HG02840 (cell line): ENCODE results near the gene LSP1.

ENCODE experiments used
- ATAC-seq: cut with Tn5 transposase; IDR thresholded peaks from one replicate; pipeline ENCODE4 v1.9.1; 2021; ENCODE audit warnings: mild to moderate bottlenecking, moderate library complexity, moderate number of reproducible peaks; ENCODE audit not compliant: unreplicated experiment, low FRiP score

LSP1 gene

GRCh38 chr11:1824221-1825038, 28.5 kb upstream of the LSP1 start:
- ATAC-seq = no peak

DNA sequence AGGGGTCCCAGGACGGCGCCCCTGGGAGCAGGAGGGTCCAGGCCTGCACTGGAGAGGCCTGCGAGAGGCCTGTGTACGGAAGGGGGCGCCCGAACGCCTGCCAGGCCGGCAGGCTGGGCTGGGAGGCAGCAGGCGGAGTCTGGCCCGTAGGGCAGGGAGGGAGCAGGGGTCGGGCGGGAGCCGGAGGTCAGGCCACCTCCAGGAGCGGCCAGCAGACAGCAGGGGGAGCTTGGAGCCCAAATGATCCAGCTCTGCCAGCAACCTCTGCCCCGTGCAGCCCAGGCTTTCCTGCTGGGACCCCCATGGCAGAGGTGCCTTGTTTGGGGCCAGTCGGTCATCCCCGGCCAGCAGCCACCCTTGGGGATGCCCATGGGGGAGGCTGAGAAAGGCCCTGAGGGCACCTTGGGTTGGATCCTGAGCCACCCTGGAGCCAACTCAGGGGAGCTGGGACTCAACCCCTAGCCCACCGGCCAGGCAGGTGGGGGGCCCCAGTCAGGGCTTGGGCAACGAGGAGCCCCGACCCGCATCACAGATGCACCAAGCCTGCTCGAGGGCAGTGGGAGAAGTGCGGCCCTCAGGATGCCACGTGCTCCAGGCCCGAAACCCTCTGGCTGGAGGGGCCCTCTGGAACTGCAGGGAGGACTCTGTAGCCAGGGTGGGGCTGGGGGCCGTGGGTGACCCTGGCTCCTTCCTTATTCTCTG, 27.7 kb upstream of the LSP1 start:
- no peak for ATAC-seq

DNA sequence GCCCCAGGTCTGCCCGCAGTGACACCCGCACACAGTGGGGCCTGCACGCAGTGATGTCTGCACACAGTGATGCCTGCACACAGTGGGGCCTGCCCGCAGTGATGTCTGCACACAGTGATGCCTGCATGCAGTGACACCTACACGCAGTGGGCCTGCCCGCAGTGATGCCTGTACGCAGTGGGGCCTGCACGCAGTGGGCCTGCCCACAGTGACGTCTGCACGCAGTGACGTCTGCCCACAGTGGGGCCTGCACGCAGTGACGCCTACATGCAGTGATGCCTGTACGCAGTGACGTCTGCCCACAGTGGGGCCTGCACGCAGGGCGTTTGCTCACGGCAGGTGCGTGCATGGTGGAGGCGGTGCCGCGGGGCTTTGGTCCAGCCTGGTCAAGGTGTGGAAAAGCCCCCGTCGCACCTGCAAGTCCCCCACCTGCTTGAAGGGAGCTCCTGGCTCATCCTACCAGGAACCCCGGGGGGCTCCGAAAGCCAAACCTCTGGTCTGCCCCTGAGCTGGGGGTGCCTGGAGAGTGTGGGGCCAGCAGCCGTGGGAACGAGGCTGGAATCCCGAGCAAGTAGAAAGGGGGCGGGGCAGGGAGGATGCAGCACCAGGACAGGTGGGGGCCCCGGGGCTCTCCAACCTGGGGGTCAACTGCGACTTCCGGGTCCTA, 27.0 kb upstream of the LSP1 start:
- ATAC-seq = no peak

DNA sequence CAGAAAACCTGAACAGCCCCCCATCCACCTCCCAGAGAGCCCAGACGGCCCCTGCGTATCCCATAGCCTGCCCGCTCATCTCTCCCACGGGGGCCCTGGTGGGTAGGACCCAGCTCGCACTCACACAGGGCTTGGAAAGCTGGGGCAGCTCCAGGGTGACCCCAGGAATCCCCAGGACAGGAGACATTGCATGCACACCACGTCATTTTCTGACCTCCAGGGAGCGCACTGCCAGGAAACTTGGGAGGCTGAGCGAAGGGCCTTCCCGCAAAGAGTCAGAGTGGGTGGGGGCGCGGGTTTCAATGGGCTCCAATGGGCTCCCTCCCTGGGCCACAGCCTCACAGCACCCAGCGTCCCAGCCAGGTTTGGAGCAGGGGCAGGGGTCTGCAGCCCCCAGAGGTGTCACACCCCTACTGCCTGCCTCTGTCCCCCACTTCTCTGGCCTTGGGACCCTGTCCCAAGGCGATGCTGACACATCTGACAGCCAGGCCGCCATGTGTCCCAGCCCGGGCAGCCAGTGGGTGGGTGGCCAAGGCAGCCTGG, 26.3 kb upstream of the LSP1 start:
- ATAC-seq = no peak

- no peak for ATAC-seq
Measured at GRCh38 chr11:1827095-1827813, 25.6 kb upstream of the LSP1 start.

DNA sequence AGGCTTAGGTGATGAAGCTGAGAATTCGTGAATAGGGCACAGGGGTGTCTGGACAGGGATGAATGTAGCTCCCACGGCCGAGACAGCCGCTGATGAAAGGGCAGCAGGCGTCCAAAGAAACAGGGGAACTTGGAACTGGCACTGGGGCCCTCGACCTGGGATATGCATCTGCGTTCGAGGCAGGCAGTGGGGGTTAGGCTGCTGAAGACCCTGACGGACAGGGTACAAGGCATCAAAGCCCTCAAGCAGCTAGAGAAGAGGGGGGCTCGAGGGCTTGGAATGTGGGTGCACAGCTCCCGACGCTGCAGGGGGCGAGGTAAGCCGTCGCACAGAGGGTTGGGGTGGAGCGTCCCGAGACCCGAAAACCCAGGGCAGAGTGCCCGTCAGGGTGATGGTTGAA, 25.0 kb upstream of the LSP1 start:
- ATAC-seq = no peak

- ATAC-seq = no peak
Measured at GRCh38 chr11:1828542-1828941, 24.3 kb upstream of the LSP1 start.

DNA sequence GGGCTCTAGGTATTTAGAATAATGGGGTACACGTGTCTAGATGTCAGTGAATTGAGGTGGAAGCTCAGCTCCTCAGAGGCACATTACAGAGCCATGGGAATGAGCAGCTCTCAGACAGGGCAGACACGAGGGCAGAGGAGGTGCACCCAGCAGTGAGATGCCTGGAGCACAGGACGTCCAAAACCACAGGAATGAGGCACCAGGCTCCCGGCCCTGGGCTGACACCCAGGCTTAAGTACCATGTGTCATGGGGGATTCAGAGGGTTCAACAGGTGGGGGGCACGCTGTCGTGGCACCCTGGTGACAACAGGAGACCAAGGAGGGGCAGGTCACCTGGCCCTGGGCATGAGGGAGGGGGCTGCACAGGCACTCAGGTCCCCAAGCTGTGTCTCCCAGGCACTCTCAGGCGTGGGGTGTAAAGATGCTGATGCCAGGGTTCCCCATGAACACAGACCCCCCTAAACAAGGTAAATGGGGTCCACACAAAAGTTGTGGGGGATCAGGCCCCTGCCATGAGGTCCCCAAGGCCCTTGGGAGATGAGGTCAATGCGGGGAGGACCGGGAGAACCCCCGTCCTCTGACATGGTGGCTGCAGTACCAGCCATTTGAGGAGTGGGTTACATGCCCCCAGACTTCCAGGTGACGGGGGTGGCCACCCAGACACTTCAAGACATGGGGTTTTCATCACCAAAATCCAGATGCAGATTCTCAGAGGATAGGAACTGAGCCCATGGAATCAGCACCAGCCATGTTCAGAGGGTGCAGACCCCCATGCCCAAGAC, 23.7 kb upstream of the LSP1 start:
- no peak for ATAC-seq

DNA sequence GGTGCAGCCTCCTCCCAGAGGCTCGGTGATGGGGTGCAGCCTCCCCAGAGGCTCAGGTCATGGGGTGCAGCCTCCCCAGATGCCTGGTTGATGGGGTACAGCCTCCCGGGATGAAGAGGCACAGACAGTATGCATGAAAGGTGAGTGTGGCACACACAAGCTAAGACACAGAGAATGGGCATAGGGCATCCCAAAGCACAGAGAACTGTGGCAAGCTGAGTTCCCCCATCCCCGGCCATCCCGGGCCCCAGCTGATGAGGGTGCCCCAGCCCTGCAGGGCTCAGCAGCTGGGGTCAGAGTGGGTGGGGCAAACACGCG, 22.9 kb upstream of the LSP1 start:
- no peak for ATAC-seq

DNA sequence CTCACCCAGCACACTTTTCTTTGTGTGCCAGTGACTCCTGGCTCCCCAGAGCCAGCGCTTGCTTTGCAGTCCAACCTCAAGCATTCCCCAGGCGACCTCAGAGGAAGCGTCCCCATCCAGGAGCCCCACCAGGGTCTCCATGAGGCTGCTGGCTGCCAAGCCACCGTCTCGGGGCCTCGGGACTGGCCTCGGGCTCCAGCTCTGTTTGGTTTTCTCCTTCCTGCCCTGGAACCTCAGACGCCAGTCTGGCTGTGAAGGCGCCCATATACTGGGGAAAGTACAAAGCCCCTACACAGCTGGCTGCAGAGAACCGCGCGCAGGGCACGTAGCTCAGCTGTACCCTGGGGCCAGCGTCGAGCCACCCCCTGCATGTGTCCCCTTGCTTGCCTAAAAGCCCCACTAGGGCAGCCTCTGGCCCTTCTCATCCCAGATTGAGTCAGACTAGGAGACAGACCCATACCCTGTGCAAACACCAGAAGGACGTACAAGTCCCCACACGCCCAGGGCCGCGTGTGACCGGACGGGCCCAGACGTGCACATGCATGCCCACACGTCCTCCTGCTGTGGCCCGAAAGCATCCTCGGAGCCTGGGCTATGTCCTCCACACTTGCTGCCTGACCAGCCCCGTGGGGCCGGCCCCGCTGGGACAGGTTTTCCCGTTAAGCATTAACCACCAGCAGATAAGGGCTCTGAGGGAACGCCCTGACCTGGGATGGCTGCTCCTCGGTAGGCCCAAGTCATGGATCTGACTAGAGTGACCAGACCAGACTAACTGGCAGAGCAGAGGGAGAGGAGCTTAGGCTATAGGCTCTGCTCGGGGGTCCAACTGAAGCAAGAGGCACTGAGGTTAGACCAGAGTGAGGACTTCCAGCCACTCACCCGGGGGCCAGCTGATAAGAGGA, 22.3 kb upstream of the LSP1 start:
- no peak for ATAC-seq

- no peak for ATAC-seq
Measured at GRCh38 chr11:1831338-1832210, 21.3 kb upstream of the LSP1 start.

DNA sequence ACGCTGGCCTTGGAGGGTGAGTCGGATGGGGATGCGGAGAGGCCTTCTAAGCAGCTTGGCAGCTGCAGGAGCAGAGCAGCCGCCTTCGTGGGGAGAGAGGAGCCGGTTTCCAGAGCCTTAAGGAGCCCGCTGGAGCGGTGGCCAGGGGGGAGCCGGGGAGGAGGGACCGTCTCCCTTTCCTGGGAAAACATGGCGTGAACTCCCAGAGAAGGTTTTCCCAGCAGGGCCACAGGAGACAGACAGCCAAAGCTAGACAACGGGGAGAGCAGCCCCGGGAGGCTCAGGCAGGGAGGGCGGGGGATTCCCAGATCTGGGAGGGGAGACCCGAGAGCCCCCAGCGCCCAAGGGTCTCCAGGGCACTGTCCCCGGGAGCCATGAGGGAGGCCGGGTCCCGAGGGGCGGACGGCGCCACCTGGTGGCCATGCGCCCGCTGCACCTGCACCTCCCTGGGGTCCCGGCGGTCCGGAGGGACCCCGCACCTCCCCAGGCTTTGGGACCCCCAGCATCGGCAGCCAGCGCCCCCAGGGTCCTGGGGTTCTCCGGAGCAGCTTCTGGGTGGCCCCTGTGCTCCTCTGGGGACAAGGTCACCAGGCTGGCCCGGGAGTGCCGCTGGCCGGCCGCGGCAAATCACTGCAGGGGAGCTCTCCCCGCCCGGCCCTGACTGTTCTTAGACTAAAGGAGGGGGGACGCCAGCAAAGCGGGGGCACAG, 20.5 kb upstream of the LSP1 start:
- ATAC-seq = no peak

- ATAC-seq = no peak
Measured at GRCh38 chr11:1832920-1833295, 20.0 kb upstream of the LSP1 start.

- no peak for ATAC-seq
Measured at GRCh38 chr11:1834062-1834610, 18.7 kb upstream of the LSP1 start.

- no peak for ATAC-seq
Measured at GRCh38 chr11:1834779-1835670, 17.9 kb upstream of the LSP1 start, which contains the start of gene SYT8. TSS of gene SYT8 (plus strand) at chr11:1834990. CDS start at chr11:1835106, 116 bp downstream.

DNA sequence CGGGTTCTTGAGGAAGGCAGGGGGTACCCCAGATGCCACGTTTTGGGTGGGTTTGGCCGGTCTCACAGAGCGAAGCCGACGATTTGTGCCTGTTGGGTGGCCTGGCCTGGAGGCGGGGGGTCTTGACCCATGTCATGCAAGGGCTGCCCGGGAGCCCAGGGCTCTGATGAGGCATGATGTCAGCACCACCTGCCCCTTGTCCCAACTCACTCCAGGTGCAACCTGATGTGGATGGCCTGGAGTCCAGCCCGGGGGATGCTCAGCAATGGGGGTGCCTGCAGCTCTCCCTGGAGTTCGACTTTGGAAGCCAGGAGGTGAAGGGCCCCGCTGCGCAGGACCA, 17.2 kb upstream of the LSP1 start:
- no peak for ATAC-seq
